HEK293 (cell line): ENCODE measurements around the gene PRSS50.

Source experiments
- CTCF ChIA-PET: fragments of 350-600 bp; formaldehyde crosslinking; extraction: SDS; loops from one replicate; lab custom pipeline; 2021; ENCODE audit warnings: antibody characterized with exemption; lab: Yijun Ruan, JAX
- POLR2A ChIA-PET: fragments of 300-600 bp; formaldehyde crosslinking; extraction: SDS; loops from one replicate; lab custom pipeline; 2020; ENCODE audit warnings: antibody characterized with exemption, inconsistent platforms; lab: Yijun Ruan, JAX
- H3K27ac ChIP-seq: fragments of 200-500 bp; sonication (Bioruptor generic); 2 replicates; pipeline ENCODE4 v1.5.1; 2014; ENCODE audit warnings: low read depth, low read length, control low read depth, inconsistent platforms; ENCODE audit errors: extremely low read depth
- H3K36me3 ChIP-seq, 2 experiments: fragments of 200-500 bp in 1 of 2; sonication (Bioruptor generic) in 1 of 2; 1 replicate in 1 of 2; 2 replicates in 1 of 2; pipeline ENCODE4 v1.5.1; 2014 to 2017; ENCODE audit warnings: inconsistent platforms in 2 of 2, low read length in 2 of 2; ENCODE audit not compliant: control insufficient read depth in 2 of 2, insufficient read depth in 1 of 2
- H3K4me1 ChIP-seq: fragments of 200-500 bp; sonication (Bioruptor generic); 2 replicates; pipeline ENCODE4 v1.5.1; 2014; ENCODE audit warnings: mild to moderate bottlenecking, low read length, inconsistent platforms; ENCODE audit not compliant: control insufficient read depth, insufficient read depth
- H3K4me3 ChIP-seq: 2 replicates; pipeline ENCODE4 v1.5.1; 2011; ENCODE audit warnings: low read depth, mild to moderate bottlenecking, control low read depth, low read length, moderate library complexity
- H3K9me3 ChIP-seq: fragments of 200-500 bp; sonication (Bioruptor generic); 2 replicates; pipeline ENCODE4 v1.5.1; 2014; ENCODE audit warnings: low read depth, low read length, inconsistent platforms; ENCODE audit not compliant: control insufficient read depth, insufficient read depth
- KLF9 ChIP-seq: fragments of 450-650 bp; formaldehyde crosslinking; IDR thresholded peaks from 2 replicates; pipeline ENCODE4 v1.5.1; 2016; ENCODE audit warnings: missing biosample characterization, missing genetic modification characterization, low read depth
- MZF1 ChIP-seq: fragments of 450-650 bp; formaldehyde crosslinking; IDR thresholded peaks from 2 replicates; pipeline ENCODE4 v1.5.1; 2017; ENCODE audit warnings: missing biosample characterization, missing genetic modification characterization, borderline replicate concordance
- SALL2 ChIP-seq: fragments of 450-650 bp; formaldehyde crosslinking; IDR thresholded peaks from 2 replicates; pipeline ENCODE4 v1.5.0; 2017; ENCODE audit warnings: missing biosample characterization, mild to moderate bottlenecking, missing genetic modification characterization, borderline replicate concordance
- WT1 ChIP-seq: fragments of 450-650 bp; formaldehyde crosslinking; IDR thresholded peaks from 2 replicates; pipeline ENCODE4 v1.5.1; 2016; ENCODE audit warnings: missing biosample characterization, missing genetic modification characterization
- ZFP37 ChIP-seq: fragments of 450-650 bp; formaldehyde crosslinking; IDR thresholded peaks from 2 replicates; pipeline ENCODE4 v1.5.1; 2016; ENCODE audit warnings: missing biosample characterization, missing genetic modification characterization
- ZNF121 ChIP-seq: fragments of 450-650 bp; formaldehyde crosslinking; IDR thresholded peaks from 2 replicates; pipeline ENCODE4 v1.5.1; 2016; ENCODE audit warnings: missing biosample characterization, missing genetic modification characterization
- ZNF155 ChIP-seq: fragments of 450-650 bp; formaldehyde crosslinking; IDR thresholded peaks from 2 replicates; pipeline ENCODE4 v1.5.1; 2016; ENCODE audit warnings: missing biosample characterization, missing genetic modification characterization
- ZNF302 ChIP-seq: fragments of 450-650 bp; formaldehyde crosslinking; IDR thresholded peaks from 2 replicates; pipeline ENCODE4 v1.5.1; 2016; ENCODE audit warnings: missing biosample characterization, missing genetic modification characterization, low read depth
- ZNF341 ChIP-seq: fragments of 450-650 bp; formaldehyde crosslinking; IDR thresholded peaks from 2 replicates; pipeline ENCODE4; 2016; ENCODE audit warnings: low read depth, missing biosample characterization, missing genetic modification characterization
- ZNF391 ChIP-seq: fragments of 450-650 bp; formaldehyde crosslinking; IDR thresholded peaks from 2 replicates; pipeline ENCODE4 v1.5.1; 2016; ENCODE audit warnings: low read depth, missing biosample characterization, missing genetic modification characterization, borderline replicate concordance
- ZNF558 ChIP-seq: fragments of 450-650 bp; formaldehyde crosslinking; IDR thresholded peaks from 2 replicates; pipeline ENCODE4 v1.5.1; 2016; ENCODE audit warnings: missing biosample characterization, missing genetic modification characterization
- ZNF610 ChIP-seq: fragments of 450-650 bp; formaldehyde crosslinking; IDR thresholded peaks from 2 replicates; pipeline ENCODE4 v1.5.1; 2016; ENCODE audit warnings: missing biosample characterization, missing genetic modification characterization, borderline replicate concordance
- ZNF624 ChIP-seq: fragments of 450-650 bp; formaldehyde crosslinking; IDR thresholded peaks from 2 replicates; pipeline ENCODE4 v1.5.1; 2017; ENCODE audit warnings: missing biosample characterization, missing genetic modification characterization
- ZNF654 ChIP-seq: fragments of 450-650 bp; formaldehyde crosslinking; IDR thresholded peaks from 2 replicates; pipeline ENCODE4 v1.5.1; 2016; ENCODE audit warnings: low read depth, missing biosample characterization, missing genetic modification characterization
- ZNF792 ChIP-seq: fragments of 450-650 bp; formaldehyde crosslinking; IDR thresholded peaks from 2 replicates; pipeline ENCODE4 v1.5.1; 2016; ENCODE audit warnings: missing biosample characterization, missing genetic modification characterization
- TF ChIP-seq, protein P1 (sequence below): fragments of 450-650 bp; formaldehyde crosslinking; IDR thresholded peaks from 2 replicates; pipeline ENCODE4 v1.5.1; 2016; ENCODE audit warnings: missing biosample characterization, missing genetic modification characterization, borderline replicate concordance
- TF ChIP-seq, protein P2 (sequence below): fragments of 450-650 bp; formaldehyde crosslinking; IDR thresholded peaks from 2 replicates; pipeline ENCODE4 v1.5.1; 2017; ENCODE audit warnings: missing biosample characterization, missing genetic modification characterization
- TF ChIP-seq, protein P3 (sequence below): fragments of 450-650 bp; formaldehyde crosslinking; IDR thresholded peaks from 2 replicates; pipeline ENCODE4 v1.5.1; 2016; ENCODE audit warnings: missing biosample characterization, missing genetic modification characterization
- TF ChIP-seq, protein P4 (sequence below): fragments of 450-650 bp; formaldehyde crosslinking; conservative IDR thresholded peaks from 2 replicates; pipeline ENCODE4 v1.5.1; 2016; ENCODE audit warnings: low read depth, missing biosample characterization, missing genetic modification characterization

The PRSS50 gene

DNA sequence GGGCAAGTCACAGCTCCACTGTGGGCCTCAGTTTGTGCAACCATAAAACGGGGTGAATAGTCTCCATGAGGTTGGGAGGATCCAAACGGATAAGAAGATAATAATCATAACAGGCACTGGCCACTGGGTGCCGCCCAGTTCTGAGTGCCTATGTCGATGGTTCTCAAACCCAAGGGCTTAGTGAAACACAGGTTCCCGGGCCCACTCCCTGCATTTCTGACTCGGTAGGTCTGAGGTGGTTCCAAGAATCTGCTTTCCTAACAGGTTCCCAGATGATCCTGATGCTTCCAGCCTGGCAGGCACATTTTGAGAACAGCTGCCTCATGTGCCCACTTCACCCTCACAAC, 45.3 kb downstream of the PRSS50 start:
- no peak for TF ChIP-seq ZNF121 (tag by site-specific recombination)
- no peak for TF ChIP-seq ZNF302 (tag by site-specific recombination)
- TF ChIP-seq, protein P1, sequence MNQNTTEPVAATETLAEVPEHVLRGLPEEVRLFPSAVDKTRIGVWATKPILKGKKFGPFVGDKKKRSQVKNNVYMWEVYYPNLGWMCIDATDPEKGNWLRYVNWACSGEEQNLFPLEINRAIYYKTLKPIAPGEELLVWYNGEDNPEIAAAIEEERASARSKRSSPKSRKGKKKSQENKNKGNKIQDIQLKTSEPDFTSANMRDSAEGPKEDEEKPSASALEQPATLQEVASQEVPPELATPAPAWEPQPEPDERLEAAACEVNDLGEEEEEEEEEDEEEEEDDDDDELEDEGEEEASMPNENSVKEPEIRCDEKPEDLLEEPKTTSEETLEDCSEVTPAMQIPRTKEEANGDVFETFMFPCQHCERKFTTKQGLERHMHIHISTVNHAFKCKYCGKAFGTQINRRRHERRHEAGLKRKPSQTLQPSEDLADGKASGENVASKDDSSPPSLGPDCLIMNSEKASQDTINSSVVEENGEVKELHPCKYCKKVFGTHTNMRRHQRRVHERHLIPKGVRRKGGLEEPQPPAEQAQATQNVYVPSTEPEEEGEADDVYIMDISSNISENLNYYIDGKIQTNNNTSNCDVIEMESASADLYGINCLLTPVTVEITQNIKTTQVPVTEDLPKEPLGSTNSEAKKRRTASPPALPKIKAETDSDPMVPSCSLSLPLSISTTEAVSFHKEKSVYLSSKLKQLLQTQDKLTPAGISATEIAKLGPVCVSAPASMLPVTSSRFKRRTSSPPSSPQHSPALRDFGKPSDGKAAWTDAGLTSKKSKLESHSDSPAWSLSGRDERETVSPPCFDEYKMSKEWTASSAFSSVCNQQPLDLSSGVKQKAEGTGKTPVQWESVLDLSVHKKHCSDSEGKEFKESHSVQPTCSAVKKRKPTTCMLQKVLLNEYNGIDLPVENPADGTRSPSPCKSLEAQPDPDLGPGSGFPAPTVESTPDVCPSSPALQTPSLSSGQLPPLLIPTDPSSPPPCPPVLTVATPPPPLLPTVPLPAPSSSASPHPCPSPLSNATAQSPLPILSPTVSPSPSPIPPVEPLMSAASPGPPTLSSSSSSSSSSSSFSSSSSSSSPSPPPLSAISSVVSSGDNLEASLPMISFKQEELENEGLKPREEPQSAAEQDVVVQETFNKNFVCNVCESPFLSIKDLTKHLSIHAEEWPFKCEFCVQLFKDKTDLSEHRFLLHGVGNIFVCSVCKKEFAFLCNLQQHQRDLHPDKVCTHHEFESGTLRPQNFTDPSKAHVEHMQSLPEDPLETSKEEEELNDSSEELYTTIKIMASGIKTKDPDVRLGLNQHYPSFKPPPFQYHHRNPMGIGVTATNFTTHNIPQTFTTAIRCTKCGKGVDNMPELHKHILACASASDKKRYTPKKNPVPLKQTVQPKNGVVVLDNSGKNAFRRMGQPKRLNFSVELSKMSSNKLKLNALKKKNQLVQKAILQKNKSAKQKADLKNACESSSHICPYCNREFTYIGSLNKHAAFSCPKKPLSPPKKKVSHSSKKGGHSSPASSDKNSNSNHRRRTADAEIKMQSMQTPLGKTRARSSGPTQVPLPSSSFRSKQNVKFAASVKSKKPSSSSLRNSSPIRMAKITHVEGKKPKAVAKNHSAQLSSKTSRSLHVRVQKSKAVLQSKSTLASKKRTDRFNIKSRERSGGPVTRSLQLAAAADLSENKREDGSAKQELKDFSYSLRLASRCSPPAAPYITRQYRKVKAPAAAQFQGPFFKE (tag by site-specific recombination): no peak
- TF ChIP-seq, protein P2, sequence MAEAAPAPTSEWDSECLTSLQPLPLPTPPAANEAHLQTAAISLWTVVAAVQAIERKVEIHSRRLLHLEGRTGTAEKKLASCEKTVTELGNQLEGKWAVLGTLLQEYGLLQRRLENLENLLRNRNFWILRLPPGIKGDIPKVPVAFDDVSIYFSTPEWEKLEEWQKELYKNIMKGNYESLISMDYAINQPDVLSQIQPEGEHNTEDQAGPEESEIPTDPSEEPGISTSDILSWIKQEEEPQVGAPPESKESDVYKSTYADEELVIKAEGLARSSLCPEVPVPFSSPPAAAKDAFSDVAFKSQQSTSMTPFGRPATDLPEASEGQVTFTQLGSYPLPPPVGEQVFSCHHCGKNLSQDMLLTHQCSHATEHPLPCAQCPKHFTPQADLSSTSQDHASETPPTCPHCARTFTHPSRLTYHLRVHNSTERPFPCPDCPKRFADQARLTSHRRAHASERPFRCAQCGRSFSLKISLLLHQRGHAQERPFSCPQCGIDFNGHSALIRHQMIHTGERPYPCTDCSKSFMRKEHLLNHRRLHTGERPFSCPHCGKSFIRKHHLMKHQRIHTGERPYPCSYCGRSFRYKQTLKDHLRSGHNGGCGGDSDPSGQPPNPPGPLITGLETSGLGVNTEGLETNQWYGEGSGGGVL (tag by site-specific recombination): no peak
- TF ChIP-seq, protein P3, sequence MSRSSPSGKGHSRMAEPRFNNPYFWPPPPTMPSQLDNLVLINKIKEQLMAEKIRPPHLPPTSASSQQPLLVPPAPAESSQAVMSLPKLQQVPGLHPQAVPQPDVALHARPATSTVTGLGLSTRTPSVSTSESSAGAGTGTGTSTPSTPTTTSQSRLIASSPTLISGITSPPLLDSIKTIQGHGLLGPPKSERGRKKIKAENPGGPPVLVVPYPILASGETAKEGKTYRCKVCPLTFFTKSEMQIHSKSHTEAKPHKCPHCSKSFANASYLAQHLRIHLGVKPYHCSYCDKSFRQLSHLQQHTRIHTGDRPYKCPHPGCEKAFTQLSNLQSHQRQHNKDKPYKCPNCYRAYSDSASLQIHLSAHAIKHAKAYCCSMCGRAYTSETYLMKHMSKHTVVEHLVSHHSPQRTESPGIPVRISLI (tag by site-specific recombination): no peak
- no peak for TF ChIP-seq ZNF792 (tag by site-specific recombination)
- TF ChIP-seq ZNF391: no peak
- TF ChIP-seq WT1: no peak
- TF ChIP-seq SALL2: no peak
- TF ChIP-seq ZNF155 (tag by site-specific recombination): no peak
- no peak for TF ChIP-seq KLF9
- TF ChIP-seq ZFP37: no peak
- no peak for TF ChIP-seq ZNF610 (tag by site-specific recombination)
- no peak for TF ChIP-seq ZNF624 (tag by site-specific recombination)
- TF ChIP-seq MZF1: no peak
- TF ChIP-seq, protein P4, sequence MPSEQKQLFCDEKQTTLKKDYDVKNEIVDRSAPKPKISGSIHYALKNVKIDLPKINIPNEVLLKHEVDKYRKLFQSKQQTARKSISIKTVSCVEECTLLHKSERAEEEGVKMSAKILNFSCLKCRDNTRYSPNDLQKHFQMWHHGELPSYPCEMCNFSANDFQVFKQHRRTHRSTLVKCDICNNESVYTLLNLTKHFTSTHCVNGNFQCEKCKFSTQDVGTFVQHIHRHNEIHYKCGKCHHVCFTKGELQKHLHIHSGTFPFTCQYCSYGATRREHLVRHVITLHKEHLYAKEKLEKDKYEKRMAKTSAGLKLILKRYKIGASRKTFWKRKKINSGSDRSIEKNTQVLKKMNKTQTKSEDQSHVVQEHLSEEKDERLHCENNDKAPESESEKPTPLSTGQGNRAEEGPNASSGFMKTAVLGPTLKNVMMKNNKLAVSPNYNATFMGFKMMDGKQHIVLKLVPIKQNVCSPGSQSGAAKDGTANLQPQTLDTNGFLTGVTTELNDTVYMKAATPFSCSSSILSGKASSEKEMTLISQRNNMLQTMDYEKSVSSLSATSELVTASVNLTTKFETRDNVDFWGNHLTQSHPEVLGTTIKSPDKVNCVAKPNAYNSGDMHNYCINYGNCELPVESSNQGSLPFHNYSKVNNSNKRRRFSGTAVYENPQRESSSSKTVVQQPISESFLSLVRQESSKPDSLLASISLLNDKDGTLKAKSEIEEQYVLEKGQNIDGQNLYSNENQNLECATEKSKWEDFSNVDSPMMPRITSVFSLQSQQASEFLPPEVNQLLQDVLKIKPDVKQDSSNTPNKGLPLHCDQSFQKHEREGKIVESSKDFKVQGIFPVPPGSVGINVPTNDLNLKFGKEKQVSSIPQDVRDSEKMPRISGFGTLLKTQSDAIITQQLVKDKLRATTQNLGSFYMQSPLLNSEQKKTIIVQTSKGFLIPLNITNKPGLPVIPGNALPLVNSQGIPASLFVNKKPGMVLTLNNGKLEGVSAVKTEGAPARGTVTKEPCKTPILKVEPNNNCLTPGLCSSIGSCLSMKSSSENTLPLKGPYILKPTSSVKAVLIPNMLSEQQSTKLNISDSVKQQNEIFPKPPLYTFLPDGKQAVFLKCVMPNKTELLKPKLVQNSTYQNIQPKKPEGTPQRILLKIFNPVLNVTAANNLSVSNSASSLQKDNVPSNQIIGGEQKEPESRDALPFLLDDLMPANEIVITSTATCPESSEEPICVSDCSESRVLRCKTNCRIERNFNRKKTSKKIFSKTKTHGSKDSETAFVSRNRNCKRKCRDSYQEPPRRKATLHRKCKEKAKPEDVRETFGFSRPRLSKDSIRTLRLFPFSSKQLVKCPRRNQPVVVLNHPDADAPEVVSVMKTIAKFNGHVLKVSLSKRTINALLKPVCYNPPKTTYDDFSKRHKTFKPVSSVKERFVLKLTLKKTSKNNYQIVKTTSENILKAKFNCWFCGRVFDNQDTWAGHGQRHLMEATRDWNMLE (tag by site-specific recombination): no peak
- no peak for TF ChIP-seq ZNF341 (tag by site-specific recombination)
- no peak for TF ChIP-seq ZNF654 (tag by site-specific recombination)
- no peak for TF ChIP-seq ZNF558
- CTCF ChIA-PET: no interaction called here

More for the DNA sequence above, 45.3 kb downstream of the PRSS50 start:
- H3K27ac ChIP-seq: no peak overlapping the region
- H3K36me3 ChIP-seq: no peaks in the 10 kb centered on the region
- H3K9me3 ChIP-seq: no peaks in the 10 kb centered on the region
- POLR2A ChIA-PET: no interaction called here
- no peaks in the 10 kb centered on the region for H3K4me1 ChIP-seq
- no peak overlapping the region for H3K4me3 ChIP-seq
